Transverse colon (tissue), 3 donors: ENCODE results near the gene MYL4.

Experiments
- CTCF ChIP-seq, 5 experiments: fragments of 200-600 bp in 3 of 5; fragments of 450-650 bp in 2 of 5; sonication (generic) in 3 of 5; IDR thresholded peaks; 1 replicate in 2 of 5; 2 replicates in 3 of 5; pipeline ENCODE4 v1.5.1; 2016 to 2017; ENCODE audit warnings: antibody characterized with exemption in 5 of 5, inconsistent platforms in 3 of 5, mild to moderate bottlenecking in 2 of 5, moderate library complexity in 1 of 5
- POLR2A ChIP-seq: fragments of 450-650 bp; IDR thresholded peaks from one replicate; pipeline ENCODE4 v1.6.1; 2016; ENCODE audit warnings: antibody characterized with exemption, mild to moderate bottlenecking, moderate library complexity

- TF ChIP-seq CTCF (IDR thresholded peaks at IDR 0.05), result no peak
- no peak for TF ChIP-seq POLR2A
Observed at GRCh38 chr17:47227862-47228261, 18.7 kb downstream of the MYL4 start.
